Bronchial epithelial cell (primary cell): ENCODE data around the gene KICS2. TPM values are rescaled to one million over a fixed set of nuclear protein-coding genes. Genes with fewer than 3 reads are reported as not detected.
"Not testable (repeated sequence)": the region's sequence is repeated elsewhere in the genome, so short reads cannot be mapped to it uniquely, and the experiment has no call there.

Experiments used
- DNase-seq: peaks from one replicate; pipeline ENCODE4 v3.0.0-alpha.2; 2010; ENCODE audit warnings: low read depth
- FAIRE-seq: peaks from 2 replicates; lab custom pipeline; 2011; peaks lifted over from hg19 to GRCh38; lab: Jason Lieb, UNC
- H3K27me3 ChIP-seq: 2 replicates; pipeline ENCODE4 v1.5.1; 2011; ENCODE audit warnings: low read length; ENCODE audit not compliant: control insufficient read depth, insufficient read depth
- H3K36me3 ChIP-seq: 2 replicates; pipeline ENCODE4 v1.5.1; 2011; ENCODE audit warnings: low read length; ENCODE audit not compliant: control insufficient read depth, insufficient read depth
- H3K4me3 ChIP-seq: 2 replicates; pipeline ENCODE4 v1.5.1; 2011; ENCODE audit warnings: mild to moderate bottlenecking, low read depth, low read length, control low read depth
- total RNA-seq: library from RNA; depleted of rRNA; stranded (reverse); fragments of >200 nt; gene quantifications from 2 replicates; pipeline ENCODE4 v1.2.1, GENCODE V29; 2014
- TF ChIP-seq, protein P1 (sequence below): IDR thresholded peaks from 2 replicates; pipeline ENCODE4 v1.5.1; 2011; ENCODE audit warnings: mild to moderate bottlenecking, moderate library complexity, low read length, control low read depth, inconsistent platforms; ENCODE audit not compliant: insufficient read depth, severe bottlenecking

KICS2 gene
- total RNA-seq, 1 donor from 2014 or later, result 9.0 TPM

DNA sequence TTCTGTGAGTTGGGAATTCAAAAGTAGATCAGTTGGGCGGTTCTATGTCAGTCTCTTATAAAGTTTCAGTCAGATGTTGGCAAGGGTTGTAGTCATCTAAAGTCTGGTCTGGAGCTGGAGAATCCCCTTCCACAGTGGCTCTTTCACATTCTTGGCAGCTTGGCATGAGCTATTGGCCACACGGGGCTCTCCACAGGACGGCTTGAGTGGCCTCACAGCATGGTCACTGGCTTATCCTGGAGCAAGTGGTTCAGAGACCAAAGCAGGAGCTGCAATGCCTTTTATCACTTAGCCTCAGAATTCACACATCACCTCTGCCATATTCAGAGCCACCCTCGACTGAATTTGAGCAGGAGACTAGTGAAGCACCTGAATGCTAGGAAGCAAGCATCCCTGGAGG, 7.1 kb upstream of the KICS2 start:
- no peak for FAIRE-seq
- H3K27me3 ChIP-seq, result no peaks in the 10 kb centered on the region
- no peak overlapping the region for H3K4me3 ChIP-seq
- TF ChIP-seq, protein P1, sequence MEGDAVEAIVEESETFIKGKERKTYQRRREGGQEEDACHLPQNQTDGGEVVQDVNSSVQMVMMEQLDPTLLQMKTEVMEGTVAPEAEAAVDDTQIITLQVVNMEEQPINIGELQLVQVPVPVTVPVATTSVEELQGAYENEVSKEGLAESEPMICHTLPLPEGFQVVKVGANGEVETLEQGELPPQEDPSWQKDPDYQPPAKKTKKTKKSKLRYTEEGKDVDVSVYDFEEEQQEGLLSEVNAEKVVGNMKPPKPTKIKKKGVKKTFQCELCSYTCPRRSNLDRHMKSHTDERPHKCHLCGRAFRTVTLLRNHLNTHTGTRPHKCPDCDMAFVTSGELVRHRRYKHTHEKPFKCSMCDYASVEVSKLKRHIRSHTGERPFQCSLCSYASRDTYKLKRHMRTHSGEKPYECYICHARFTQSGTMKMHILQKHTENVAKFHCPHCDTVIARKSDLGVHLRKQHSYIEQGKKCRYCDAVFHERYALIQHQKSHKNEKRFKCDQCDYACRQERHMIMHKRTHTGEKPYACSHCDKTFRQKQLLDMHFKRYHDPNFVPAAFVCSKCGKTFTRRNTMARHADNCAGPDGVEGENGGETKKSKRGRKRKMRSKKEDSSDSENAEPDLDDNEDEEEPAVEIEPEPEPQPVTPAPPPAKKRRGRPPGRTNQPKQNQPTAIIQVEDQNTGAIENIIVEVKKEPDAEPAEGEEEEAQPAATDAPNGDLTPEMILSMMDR, result no peak
- H3K36me3 ChIP-seq, result no peaks in the 10 kb centered on the region
- no peak for DNase-seq

DNA sequence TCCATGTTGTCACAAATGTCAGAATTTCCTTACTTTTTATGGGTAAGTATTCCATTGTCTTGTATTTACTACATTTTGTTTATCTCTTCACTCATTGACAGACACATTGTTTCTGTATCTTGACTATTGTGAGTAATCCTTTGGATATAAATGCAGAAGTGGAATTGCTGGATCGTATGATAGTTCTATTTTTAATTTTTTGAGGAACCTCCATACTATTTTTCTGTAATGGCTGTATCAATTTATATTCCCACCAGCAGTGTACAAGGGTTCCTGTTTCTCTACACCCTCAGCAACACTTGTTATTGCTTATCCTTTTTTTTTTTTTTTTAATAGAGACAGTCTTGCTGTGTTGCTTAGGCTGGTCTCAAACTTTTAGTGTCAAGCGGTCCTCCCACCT, 3.5 kb upstream of the KICS2 start:
- DNase-seq (no peak), FAIRE-seq (no peak)
- no peaks in the 10 kb centered on the region for H3K27me3 ChIP-seq
- no peaks in the 10 kb centered on the region for H3K36me3 ChIP-seq
- no peak overlapping the region for H3K4me3 ChIP-seq
- TF ChIP-seq, protein P1, result no peak

DNA sequence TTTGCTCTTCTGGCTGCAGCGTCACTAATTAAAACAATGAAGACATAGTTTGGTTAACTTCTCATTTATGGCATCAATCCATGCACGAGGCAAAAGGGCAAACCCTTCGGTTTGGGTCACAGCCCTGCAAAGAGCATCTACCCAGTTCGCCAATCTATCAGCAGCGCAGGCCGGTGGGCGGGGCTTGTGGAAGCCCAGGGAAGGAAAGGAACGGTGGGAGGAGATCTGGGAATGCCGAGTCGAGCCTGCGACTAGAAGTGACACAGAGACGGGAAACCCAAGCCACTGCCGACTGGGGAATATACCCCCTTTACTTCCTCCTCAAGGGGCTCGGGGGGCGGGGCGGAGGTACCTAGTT, 466 bp downstream of the KICS2 start:
- Histone ChIP-seq H3K27me3 (no peaks in the 10 kb centered on the region), H3K36me3 (no peaks in the 10 kb centered on the region), H3K4me3 (peak overlapping the region; percentile 95)
- FAIRE-seq (no peak), DNase-seq (peak; percentile 72)
- TF ChIP-seq, protein P1, result no peak

DNA sequence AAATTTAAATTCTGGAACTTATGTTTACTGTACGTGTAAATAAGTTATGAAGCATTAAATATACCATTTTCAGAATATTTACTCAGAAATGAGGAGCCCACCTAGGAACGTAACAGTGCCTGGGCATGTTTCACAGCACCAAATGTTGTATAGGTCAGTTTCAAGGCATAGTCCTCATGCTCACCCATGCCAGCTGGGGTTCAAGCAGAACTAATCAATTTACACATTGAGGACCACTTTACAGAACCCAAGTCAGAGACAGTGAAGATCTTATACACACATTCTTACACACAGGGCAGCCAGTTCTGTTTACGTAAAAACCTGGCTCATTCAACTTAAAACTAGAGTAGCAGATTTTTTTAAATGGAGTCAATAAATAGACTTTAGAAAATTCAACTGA, 2.0 kb downstream of the KICS2 start:
- no peak for DNase-seq
- TF ChIP-seq, protein P1, result no peak
- no peak for FAIRE-seq
- H3K27me3 ChIP-seq, result no peaks in the 10 kb centered on the region
- no peaks in the 10 kb centered on the region for H3K36me3 ChIP-seq
- H3K4me3 ChIP-seq, result no peak overlapping the region

DNA sequence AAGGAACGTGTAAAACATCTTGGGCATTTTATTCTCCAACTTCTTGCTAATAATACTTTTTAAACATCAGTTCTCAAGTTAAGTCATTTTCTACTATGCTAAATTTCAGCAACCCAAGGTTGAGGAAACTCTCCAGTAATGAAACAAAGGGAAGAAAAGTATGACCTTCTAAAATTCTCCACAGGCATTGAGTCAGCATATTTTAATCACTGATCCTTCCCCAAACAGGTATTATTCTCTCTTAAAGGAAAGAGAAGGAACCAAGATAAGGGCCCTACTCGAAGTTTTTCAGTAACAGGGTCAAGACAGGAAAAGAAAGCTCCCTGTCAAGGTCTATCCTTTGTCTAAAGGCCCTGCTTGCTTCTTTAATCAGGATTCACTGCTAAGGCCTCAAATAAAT, 3.0 kb downstream of the KICS2 start:
- Histone ChIP-seq H3K4me3 (no peak overlapping the region), H3K27me3 (no peaks in the 10 kb centered on the region), H3K36me3 (no peaks in the 10 kb centered on the region)
- FAIRE-seq (no peak), DNase-seq (no peak)
- TF ChIP-seq, protein P1, result no peak

DNA sequence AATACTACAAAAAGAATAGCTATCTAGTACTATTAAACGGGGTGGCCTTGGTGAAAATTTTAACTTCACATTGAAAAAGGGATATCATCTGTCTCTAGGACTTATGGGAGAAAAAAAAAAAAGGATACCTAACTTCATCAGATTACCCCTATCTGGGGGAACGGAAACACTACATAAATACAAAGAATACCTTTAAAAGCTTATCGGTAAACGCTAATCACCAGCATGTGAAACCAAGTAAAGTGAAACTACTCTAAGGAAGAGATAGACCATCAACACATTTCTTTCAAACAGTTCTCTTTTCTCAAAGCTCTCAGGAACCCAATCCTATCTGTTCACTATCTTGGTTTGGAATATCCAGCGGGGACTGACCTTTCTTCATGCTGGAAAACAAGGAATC, 3.5 kb downstream of the KICS2 start:
- no peaks in the 10 kb centered on the region for H3K27me3 ChIP-seq
- TF ChIP-seq, protein P1, result no peak
- no peak for FAIRE-seq
- H3K4me3 ChIP-seq, result no peak overlapping the region
- DNase-seq, result no peak
- no peaks in the 10 kb centered on the region for H3K36me3 ChIP-seq

DNA sequence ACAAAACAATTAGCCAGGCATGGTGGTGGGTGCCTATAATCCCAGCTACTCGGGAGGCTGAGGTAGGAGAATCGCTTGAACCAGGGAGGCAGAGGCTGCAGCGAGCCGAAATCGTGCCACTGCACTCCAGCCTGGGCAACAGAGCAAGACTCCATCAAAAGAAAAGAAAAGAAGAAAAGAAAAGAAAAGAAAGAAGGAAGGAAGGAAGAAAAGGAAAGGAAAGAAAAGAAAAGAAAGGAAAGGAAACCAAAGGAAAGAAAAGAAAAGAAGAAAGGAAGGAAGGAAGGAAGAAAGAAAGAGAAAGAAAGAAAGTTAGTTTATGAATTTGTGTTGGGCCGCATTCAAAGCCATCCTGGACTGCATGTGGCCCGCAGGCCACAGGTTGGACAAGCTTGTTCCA, 4.5 kb downstream of the KICS2 start:
- H3K27me3 ChIP-seq, FAIRE-seq, DNase-seq, H3K36me3 ChIP-seq, H3K4me3 ChIP-seq: not testable (repeated sequence)
